Peyer's patch (tissue), 4 donors: ENCODE data around the gene SBF2. TPM values are rescaled to one million over a fixed set of nuclear protein-coding genes. Genes with fewer than 3 reads are reported as not detected.
A peak's percentile ranks its signal among the peaks of the same experiment; 100 is the strongest.

ENCODE experiments used
- DNase-seq, 3 donors: peaks; one replicate each; pipeline ENCODE4 v3.0.0-alpha.2; 2017 to 2019
- H3K27ac ChIP-seq, 4 donors: fragments of 200-600 bp; sonication (generic); one replicate each; pipeline ENCODE4 v1.5.1; 2016 to 2019
- H3K27me3 ChIP-seq, 2 donors: fragments of 200-600 bp; sonication (generic); one replicate each; pipeline ENCODE4 v1.5.1; 2019
- H3K36me3 ChIP-seq, 3 donors: fragments of 200-600 bp; sonication (generic); one replicate each; pipeline ENCODE4 v1.5.1; 2016 to 2019
- H3K4me1 ChIP-seq, 4 donors: fragments of 200-600 bp; sonication (generic); one replicate each; pipeline ENCODE4 v1.5.1; 2016 to 2019
- H3K4me3 ChIP-seq, 4 donors: fragments of 200-600 bp; sonication (generic); 1 replicate in 3 of 4; 2 replicates in 1 of 4; pipeline ENCODE4 v1.5.1; 2016 to 2019; ENCODE audit warnings: mild to moderate bottlenecking in 1 of 4
- H3K9me3 ChIP-seq, 4 donors: fragments of 200-600 bp; sonication (generic); one replicate each; pipeline ENCODE4 v1.5.1; 2016 to 2019; ENCODE audit warnings: mild to moderate bottlenecking in 1 of 4
- POLR2A ChIP-seq, 2 donors: fragments of 450-650 bp; IDR thresholded peaks; one replicate each; pipeline ENCODE4 v1.5.1; 2017; ENCODE audit warnings: antibody characterized with exemption in 2 of 2, mild to moderate bottlenecking in 2 of 2, moderate library complexity in 2 of 2
- total RNA-seq, 4 donors: library from RNA; depleted of rRNA; stranded (reverse); fragments of >200 nt; gene quantifications; one replicate each; pipeline ENCODE4 v1.1.0, GENCODE V29; 2016
- TF ChIP-seq, protein P1 (sequence below), 6 experiments: fragments of 450-650 bp in 4 of 6; fragments of 200-600 bp in 2 of 6; sonication (generic) in 1 of 6; IDR thresholded peaks; one replicate each; pipeline ENCODE4 v1.5.1; 2017 to 2019; ENCODE audit warnings: antibody characterized with exemption in 6 of 6, mild to moderate bottlenecking in 3 of 6, moderate library complexity in 1 of 6

Gene SBF2
- total RNA-seq, 4 donors from 2014 or later = 52.7 to 70.1 (median 56.7) TPM

DNA sequence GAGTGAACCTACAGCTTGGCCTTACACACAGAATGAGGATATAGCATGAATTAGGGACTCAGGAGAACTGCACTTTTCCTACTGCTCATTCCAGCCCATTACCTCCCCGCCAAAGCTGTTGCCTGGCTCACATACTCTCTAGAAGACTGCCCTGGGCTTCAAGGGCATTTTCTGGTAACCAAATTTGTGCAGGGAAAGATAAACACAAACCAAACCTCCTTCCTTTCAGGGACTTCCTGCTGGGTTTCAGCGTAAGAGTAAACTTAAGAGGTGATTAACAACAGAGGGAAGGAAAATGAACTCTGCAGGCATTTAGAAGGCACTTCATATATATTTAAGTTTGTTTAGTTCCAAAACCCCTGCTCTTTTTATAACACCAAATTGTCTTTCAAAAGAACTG is 435.2 kb downstream of the SBF2 start:
- Histone ChIP-seq H3K4me1 (no peaks in the 10 kb centered on the region), H3K36me3 (peaks cover 0 to 17% (median 0%) of the 10 kb centered on the region in 3 donors), H3K9me3 (no peaks in the 10 kb centered on the region), H3K27ac (no peak overlapping the region), H3K27me3 (no peaks in the 10 kb centered on the region), H3K4me3 (no peak overlapping the region)
- no peak for DNase-seq
- TF ChIP-seq POLR2A (IDR thresholded peaks at IDR 0.05) = no peak
- TF ChIP-seq, protein P1, sequence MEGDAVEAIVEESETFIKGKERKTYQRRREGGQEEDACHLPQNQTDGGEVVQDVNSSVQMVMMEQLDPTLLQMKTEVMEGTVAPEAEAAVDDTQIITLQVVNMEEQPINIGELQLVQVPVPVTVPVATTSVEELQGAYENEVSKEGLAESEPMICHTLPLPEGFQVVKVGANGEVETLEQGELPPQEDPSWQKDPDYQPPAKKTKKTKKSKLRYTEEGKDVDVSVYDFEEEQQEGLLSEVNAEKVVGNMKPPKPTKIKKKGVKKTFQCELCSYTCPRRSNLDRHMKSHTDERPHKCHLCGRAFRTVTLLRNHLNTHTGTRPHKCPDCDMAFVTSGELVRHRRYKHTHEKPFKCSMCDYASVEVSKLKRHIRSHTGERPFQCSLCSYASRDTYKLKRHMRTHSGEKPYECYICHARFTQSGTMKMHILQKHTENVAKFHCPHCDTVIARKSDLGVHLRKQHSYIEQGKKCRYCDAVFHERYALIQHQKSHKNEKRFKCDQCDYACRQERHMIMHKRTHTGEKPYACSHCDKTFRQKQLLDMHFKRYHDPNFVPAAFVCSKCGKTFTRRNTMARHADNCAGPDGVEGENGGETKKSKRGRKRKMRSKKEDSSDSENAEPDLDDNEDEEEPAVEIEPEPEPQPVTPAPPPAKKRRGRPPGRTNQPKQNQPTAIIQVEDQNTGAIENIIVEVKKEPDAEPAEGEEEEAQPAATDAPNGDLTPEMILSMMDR (IDR thresholded peaks at IDR 0.05) = no peak

DNA sequence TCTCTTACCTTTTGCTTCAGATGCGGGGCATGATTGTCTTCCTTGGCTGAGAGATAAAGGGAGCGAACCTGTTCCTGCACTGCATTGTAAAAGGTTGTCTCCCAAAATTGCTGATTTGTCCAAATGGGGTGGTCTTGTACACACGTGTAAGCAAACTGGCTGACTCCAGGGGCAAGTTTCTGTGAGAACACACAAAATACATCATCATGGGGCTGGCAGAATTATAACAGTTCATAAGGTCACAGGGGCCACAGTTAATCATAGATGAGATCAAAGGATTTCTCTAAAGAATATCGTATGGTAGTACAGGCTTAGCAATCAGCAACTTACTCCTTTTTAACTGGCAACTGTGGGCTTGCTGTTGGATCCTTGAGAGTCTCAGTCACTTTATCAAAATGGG is 435.8 kb downstream of the SBF2 start:
- no peak for DNase-seq
- Histone ChIP-seq H3K4me3 (no peak overlapping the region), H3K27me3 (no peaks in the 10 kb centered on the region), H3K4me1 (no peaks in the 10 kb centered on the region), H3K27ac (no peak overlapping the region), H3K9me3 (no peaks in the 10 kb centered on the region), H3K36me3 (peaks cover 0 to 17% (median 0%) of the 10 kb centered on the region in 3 donors)
- TF ChIP-seq, protein P1 (IDR thresholded peaks at IDR 0.05) = no peak
- no peak for TF ChIP-seq POLR2A (IDR thresholded peaks at IDR 0.05)

DNA sequence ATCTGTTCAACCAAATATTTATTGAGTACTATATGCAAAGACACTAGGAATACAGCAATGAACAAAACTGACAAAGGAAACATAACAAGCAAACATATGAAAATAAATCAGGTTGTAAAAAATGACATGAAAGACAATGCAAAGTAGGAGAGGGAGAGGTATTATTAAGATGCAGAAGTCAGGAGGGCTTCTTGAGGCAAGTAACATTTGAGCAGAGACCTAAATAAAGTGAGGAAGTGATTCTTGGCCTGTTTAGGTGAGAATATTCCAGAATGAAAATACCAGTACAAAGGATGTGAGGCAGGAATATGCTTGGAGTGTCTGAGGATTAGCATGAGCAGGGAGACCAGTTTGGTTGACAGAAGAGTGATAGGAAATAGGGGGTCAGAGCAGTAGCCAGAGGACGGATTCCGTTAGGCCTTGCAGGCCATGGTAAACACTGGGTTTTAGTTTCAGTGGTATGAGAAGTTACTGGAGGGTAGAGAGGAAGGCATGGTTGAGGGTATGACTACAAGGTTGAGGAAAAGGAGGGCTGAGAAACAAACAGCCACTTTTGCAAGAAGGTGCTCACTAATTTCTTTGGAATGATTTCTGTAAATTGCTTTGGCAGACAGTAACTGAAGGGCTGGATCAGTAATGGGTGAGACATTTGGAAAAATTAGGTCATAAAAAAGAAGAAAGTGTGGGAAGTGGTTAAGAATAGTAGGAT is 438.3 kb downstream of the SBF2 start:
- peak in 1 of 3 donors; percentile 33 for DNase-seq
- Histone ChIP-seq H3K4me1 (no peaks in the 10 kb centered on the region), H3K27me3 (no peaks in the 10 kb centered on the region), H3K36me3 (peaks cover 0 to 17% (median 0%) of the 10 kb centered on the region in 3 donors), H3K9me3 (no peaks in the 10 kb centered on the region), H3K4me3 (no peak overlapping the region), H3K27ac (peak overlapping the region in 2 of 4 donors; percentile 43 to 66)
- TF ChIP-seq POLR2A (IDR thresholded peaks at IDR 0.05) = no peak
- TF ChIP-seq, protein P1 (IDR thresholded peaks at IDR 0.05) = no peak

DNA sequence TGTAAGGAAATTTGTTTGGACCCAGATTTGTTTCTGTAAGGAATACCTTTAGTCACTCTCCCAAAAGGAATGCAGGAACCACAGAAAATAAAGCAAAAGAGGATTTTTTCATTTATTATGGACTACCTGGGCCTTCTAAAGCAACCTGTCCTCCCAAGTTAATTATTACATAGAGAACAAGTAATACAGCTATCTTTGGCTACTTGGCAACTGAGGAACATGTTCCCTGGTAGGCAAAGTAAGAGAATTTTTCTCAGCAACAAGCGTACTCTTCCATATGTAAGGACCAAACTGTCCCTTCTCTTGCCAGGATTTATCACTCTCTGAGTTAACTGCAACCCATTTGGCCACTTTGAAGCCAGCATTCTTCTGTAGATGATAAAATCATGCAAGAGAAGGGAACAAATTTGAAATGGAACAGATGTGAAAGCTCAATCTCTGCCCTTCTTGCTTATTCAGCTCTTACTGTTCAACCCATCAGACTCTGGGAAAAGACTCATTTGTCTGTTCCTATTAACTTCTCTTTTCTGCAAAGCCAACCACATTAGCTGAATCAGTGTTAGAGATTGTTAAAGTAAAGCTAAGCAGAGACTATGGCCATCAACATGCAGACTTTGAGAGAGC is 440.0 kb downstream of the SBF2 start:
- no peak for TF ChIP-seq POLR2A (IDR thresholded peaks at IDR 0.05)
- TF ChIP-seq, protein P1 (IDR thresholded peaks at IDR 0.05) = no peak
- DNase-seq = no peak

DNA sequence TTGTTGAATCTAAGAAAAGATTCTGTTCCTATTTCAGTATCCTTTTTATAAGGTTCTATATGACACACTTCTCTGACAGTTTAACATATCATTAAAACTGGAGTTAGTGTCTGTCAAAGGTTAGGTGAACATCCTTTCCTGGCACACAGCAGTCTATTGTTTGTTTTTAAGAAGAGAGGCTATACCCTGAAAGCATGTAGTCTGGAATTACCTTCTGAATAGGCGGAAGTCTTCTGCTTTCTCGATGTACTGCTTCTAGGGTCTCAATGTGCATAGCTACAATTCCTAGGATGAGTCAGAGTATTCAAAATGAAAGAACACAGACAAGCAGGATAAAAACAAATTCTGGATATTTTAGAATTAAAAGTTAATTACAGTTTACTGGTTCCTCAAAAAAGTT is 441.6 kb downstream of the SBF2 start:
- no peak overlapping the region for H3K4me3 ChIP-seq
- H3K4me1 ChIP-seq = no peaks in the 10 kb centered on the region
- H3K9me3 ChIP-seq = no peaks in the 10 kb centered on the region
- no peak for DNase-seq
- no peaks in the 10 kb centered on the region for H3K27me3 ChIP-seq
- no peak overlapping the region for H3K27ac ChIP-seq
- no peak for TF ChIP-seq POLR2A (IDR thresholded peaks at IDR 0.05)
- TF ChIP-seq, protein P1 (IDR thresholded peaks at IDR 0.05) = no peak
- H3K36me3 ChIP-seq = peaks cover 0 to 26% (median 0%) of the 10 kb centered on the region in 3 donors

More for the DNA sequence above, 440.0 kb downstream of the SBF2 start:
- Histone ChIP-seq H3K9me3 (no peaks in the 10 kb centered on the region), H3K27me3 (no peaks in the 10 kb centered on the region), H3K4me1 (no peaks in the 10 kb centered on the region), H3K36me3 (peaks cover 0 to 23% (median 0%) of the 10 kb centered on the region in 3 donors), H3K27ac (peak overlapping the region in 1 of 4 donors; percentile 66), H3K4me3 (no peak overlapping the region)
